Cardiac septum (tissue), 1 donor: ENCODE data around the gene COQ7. TPM values are rescaled to one million over a fixed set of nuclear protein-coding genes. Genes with fewer than 3 reads are reported as not detected.

Source experiments
- DNase-seq: peaks from one replicate; pipeline ENCODE4 v3.0.0-alpha.2; 2020; ENCODE audit warnings: low spot score
- intact Hi-C: fragments of 100-400 bp; cut with DNase I; formaldehyde crosslinking; loops from one replicate; pipeline ENCODE4 v1.14.0; 2022
- total RNA-seq: library from RNA; stranded (reverse); fragmentation: NEBNext Ultra II Directional; extraction: Animal tissue kit (Norgen Biotek cat#: 25700); gene quantifications from one replicate; pipeline ENCODE4 v1.2.1, GENCODE V29; 2021
- donor health status: DM: no; HTN: no; CAD: no.

The COQ7 gene
- total RNA-seq, 1 donor from 2014 or later = 32.6 TPM

DNA sequence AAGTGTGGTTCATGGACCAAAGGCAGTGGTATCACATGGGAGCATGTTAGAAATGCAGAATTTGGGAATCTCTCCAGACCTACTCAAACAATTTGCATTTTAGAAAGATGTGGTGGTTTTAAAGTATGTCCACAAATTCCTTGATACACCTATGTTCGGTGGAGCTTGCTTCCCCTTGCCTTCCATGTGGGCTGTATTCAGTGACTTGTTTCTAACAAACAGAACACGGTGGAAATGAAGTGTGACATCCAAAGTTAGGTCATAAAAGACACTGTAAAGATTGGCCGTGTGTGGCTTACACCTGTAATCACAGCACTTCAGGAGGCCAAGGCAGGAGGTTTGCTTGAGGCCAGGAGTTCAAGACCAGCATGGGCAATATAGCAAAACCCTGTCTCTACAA is 16.7 kb downstream of the COQ7 start:
- DNase-seq = no peak
- intact Hi-C loops = no loop called here

GRCh38 chr16:19084879-19085278 is 17.5 kb downstream of the COQ7 start:
- intact Hi-C loops = no loop called here
- no peak for DNase-seq

- no peak for DNase-seq
- intact Hi-C loops = loop anchor here (1.0 kb wide), 2 partner anchors 290 to 417 kb away; no protein-coding TSS in a partner anchor
Observed at GRCh38 chr16:19085679-19086200, 18.3 kb downstream of the COQ7 start.

DNA sequence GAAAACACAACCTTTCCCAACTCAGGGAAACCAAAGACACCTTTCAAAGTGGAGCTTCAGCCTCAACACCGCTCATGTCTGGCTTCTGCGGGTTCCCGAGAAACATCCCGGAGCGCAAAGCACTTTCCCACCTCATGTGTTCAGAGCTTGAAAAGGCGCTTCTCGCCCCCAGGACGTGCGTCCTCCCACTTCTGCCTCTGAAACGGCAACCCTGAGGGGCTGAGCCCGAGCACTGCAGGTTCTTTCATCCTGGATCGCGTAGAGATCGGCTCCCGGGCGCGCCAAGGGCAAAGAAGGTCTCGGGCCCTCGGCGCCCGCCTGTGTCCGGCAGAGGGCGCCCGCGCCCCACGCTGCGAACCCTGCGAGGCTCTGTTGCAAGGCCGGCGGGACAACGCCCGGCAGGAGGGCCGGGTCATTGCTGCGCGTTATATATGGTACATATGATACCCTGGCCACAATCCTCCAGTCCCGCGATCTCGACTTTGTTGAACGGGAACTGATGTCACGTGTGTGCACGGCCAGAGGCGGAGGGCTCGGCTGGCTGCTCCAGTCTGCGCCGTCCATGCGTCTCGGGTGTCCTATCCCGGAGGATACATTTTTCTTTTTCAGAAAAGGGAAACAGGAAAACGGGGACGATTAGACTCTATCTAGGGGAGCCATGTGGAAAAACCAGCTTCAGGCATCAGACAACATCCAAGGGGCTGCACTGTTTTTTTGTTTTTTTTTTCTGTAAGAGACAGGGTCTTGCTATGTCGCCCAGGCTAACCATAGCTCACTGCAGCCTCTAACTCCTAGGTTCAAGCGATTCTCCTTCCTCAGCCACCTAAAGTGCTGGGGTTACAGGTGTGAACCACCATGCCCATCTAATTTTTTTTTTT is 19.1 kb downstream of the COQ7 start:
- peak; percentile 95 for DNase-seq
- intact Hi-C loops = loop anchor here (1.0 kb wide), 2 partner anchors 289 to 416 kb away; no protein-coding TSS in a partner anchor

DNA sequence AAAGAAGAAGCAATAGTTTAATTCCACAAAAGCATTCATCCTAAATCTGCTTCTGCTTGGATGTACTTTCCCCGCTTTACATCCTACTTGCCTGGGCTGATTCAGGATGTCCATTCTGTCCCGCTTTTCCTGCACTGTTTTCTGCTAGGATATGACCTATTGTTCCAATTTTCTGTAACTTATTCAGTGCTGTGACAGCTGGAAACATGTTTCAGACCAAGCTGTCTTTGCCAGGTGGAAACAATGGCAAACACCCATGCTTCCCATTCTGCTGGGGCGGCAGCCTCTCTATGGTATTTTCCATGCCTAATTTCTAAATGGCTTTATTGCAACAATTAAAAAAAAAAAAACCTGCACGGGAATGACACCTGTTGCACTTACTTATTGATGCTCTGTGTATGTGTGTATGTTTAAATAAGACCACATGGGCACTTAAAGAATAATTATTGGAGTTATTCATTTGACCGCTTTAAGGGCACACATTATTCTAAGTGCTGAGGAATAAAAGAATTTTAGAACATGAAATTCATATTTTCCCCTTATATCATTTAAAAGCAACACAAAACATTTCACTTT is 21.0 kb downstream of the COQ7 start:
- intact Hi-C loops = no loop called here

GRCh38 chr16:19089410-19089955 is 22.1 kb downstream of the COQ7 start:
- no peak for DNase-seq
- intact Hi-C loops = no loop called here

More for the DNA sequence above, 21.0 kb downstream of the COQ7 start:
- no peak for DNase-seq

GRCh38 chr16:19090916-19091315 is 23.5 kb downstream of the COQ7 start:
- no peak for DNase-seq
- intact Hi-C loops = no loop called here

- DNase-seq = no peak
- intact Hi-C loops = no loop called here
Observed at GRCh38 chr16:19092653-19093410, 25.4 kb downstream of the COQ7 start.

- intact Hi-C loops = no loop called here
- no peak for DNase-seq
Observed at GRCh38 chr16:19093631-19094541, 26.5 kb downstream of the COQ7 start.

DNA sequence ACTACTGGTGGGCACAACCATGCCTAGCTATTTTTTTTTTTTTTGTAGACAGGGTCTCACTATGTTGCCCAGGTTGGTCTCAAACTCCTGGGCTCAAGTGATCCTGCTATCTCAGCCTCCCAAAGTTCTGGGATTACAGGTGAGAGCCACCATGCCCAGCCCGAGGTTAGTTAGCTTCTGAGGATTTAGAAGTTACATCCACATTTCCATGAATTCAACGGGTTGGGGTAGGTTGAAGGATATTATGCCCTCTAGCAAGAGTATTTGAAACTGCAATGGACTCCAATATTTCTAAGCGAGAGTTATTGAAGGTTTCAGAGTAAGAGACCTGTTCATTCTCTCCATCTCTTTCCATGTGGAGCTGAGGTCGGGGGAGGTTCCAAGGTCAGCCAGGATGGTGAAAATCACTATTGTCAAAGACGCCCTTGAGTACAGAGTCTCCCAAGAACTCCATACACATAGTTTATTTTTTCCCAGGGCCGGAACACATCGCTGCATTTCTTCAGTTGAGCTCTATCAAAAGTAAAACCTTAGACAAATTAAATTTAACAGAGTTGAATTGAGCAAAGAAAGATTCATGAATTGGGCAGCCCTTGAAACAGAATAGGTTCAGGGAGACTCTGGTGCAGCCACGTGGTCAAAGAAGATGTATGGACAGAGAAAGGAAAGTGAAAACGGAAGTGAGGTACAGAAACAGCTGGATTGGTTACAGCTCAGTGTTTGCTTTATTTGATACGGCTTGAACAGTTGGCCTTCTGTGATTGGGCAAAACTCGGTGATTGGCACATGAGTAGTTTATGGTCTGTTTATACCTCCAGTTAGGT is 27.3 kb downstream of the COQ7 start:
- DNase-seq = no peak
- intact Hi-C loops = no loop called here

DNA sequence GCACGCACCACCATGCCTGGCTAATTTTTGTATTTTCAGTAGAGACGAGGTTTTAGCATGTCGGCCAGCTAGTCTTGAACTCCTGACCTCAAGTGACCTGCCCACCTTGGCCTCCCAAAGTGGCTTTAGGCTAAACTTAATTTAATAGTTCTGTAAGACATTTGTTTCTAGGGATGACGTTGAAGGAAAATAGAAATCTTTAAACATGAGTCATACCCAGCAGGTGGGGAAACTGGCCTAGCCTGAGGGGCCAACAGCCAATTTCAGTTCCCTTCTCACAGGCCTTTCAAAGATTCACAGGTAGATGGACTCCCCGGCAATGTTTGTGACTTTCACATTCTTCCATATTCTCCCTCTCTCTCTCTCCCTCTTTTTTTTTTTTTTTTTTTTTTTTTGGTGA is 28.2 kb downstream of the COQ7 start:
- intact Hi-C loops = no loop called here
- DNase-seq = no peak

DNA sequence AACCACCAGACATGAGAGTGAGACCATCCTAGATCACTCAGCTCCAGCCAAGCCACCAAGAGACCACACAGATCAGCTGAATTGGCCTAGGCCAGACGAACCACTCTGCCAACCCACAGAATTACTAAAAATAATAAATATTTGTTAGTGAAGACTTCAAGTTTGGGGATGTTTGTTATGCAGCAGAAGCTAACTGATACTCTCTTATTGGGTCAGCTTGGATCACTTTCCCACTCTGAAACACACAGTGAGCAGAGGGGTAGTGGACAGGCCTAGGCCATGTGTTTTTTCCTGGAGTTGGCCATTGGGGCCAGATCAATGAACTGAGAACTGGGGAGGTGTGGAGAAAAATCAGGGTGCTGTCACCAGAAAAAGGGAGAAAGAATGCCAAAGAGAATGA is 30.8 kb downstream of the COQ7 start:
- intact Hi-C loops = no loop called here

DNA sequence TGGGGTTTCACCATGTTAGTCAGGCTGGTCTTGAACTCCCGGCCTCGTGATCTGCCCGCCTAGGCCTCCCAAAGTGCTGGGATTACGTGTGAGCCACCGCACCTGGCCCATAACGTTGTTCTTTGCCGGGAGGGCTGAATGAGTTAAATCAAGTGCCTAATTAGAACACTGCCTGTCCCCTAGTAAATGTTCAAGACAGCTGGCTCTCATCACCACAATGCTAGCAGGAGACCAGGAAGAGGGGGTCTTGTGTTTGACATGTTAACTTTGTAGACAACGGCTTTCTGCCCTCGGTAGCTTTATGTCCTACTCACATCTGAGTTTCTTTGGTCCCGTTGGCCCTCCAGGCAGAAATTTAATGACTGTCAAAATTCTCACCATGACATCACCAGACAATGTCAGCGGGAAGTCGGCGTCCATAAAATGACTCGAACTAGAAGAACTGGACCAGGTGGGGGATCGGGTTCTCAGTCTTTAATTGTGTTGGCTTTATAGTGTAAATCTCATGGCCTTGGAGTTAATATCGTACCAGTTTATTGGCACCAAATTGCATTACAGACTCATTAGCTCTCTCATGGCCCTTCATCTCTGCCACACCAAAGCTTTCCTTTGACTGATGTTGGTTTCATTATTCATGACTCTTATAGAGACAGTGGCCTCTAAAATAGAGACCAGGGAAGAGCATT is 34.9 kb downstream of the COQ7 start:
- DNase-seq = no peak
- intact Hi-C loops = no loop called here

More for the DNA sequence above, 30.8 kb downstream of the COQ7 start:
- DNase-seq = no peak

DNA sequence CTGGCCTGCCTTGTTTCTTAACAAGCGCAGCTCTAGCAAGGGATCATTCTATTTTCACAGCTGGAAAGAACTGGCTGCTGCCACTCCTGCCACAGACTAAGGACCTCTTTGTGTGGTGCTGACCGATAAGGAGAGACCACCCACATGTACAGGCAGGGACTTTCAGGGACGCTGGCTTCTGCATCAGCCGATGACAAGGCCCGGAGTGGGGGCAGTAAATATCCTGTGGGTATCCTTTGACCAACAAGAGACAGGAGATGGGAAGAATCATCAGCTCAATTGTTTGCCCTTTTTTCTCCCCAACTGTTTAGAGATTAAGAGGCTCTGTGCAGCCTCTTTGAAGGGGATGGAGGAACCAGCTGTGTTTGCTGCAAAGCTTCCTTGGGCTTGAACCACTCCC is 37.2 kb downstream of the COQ7 start:
- no peak for DNase-seq
- intact Hi-C loops = no loop called here

DNA sequence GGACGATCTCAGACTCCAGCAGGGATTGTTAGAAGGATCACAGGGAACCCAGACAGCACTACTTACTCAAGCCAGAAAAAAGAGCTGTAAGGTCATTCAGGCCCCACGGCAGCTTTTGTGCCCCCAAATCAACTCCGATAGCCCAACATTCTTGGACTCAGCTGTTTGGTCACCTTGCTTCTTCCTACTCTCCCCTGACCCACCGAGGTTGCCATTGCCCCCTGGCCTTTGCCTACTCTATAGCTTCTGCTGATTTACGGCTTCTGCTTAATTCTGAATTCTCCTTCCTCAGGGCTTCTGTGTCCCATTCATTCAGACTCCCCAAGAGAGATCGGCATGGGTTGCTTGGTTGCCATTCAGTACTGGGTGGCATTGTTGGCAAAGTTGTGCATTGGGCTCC is 37.7 kb downstream of the COQ7 start:
- intact Hi-C loops = no loop called here
- no peak for DNase-seq

- intact Hi-C loops = no loop called here
- no peak for DNase-seq
Observed at GRCh38 chr16:19105891-19106624, 38.6 kb downstream of the COQ7 start.

DNA sequence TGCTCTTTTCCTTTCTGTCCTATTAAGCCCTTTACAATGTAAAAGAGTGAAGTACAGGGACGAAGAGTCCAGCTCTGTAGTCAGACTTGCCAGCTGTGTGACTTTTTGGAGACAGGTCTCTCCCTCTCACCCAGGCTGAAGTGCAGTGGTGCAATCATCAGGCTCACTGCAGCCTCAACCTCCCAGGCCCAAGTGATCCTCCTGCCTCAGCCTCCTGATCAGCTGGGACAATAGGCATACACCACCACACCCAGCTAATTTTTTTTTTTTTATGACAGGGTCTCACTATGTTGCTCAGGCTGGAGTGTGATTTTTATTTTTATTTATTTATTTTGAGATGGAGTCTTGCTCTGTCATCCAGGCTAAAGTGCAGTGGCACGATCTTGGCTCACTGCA is 39.2 kb downstream of the COQ7 start:
- DNase-seq = no peak
- intact Hi-C loops = no loop called here
